Retinal pigment epithelial cell (primary cell): ENCODE data around the gene KRT79.

ENCODE experiments used
- DNase-seq: peaks from one replicate; pipeline ENCODE4 v3.0.0-alpha.2; 2010; ENCODE audit warnings: low read depth
- H3K4me3 ChIP-seq: 2 replicates; pipeline ENCODE4 v1.5.1; 2011; ENCODE audit warnings: mild to moderate bottlenecking, low read length, control low read depth, moderate library complexity
- CTCF ChIP-seq: conservative IDR thresholded peaks from 2 replicates; pipeline ENCODE4 v1.5.1; 2011; ENCODE audit warnings: low read depth, low read length, control low read depth, inconsistent platforms

KRT79 gene

GRCh38 chr12:52788192-52788875 is 45.8 kb downstream of the KRT79 start:
- TF ChIP-seq CTCF, result no peak
- DNase-seq, result no peak

GRCh38 chr12:52787324-52788191 is 46.6 kb downstream of the KRT79 start:
- no peak overlapping the region for H3K4me3 ChIP-seq
- TF ChIP-seq CTCF, result no peak
- DNase-seq, result no peak

More at GRCh38 chr12:52788192-52788875, 45.8 kb downstream of the KRT79 start:
- no peak overlapping the region for H3K4me3 ChIP-seq

- no peak overlapping the region for H3K4me3 ChIP-seq
- no peak for TF ChIP-seq CTCF
- DNase-seq, result no peak
Measured at GRCh38 chr12:52784909-52785308, 49.2 kb downstream of the KRT79 start.

- no peak overlapping the region for H3K4me3 ChIP-seq
- no peak for TF ChIP-seq CTCF
- DNase-seq, result no peak
Measured at GRCh38 chr12:52783563-52784316, 50.4 kb downstream of the KRT79 start.

GRCh38 chr12:52782502-52782901 is 51.6 kb downstream of the KRT79 start:
- no peak for DNase-seq
- no peak overlapping the region for H3K4me3 ChIP-seq
- TF ChIP-seq CTCF, result no peak

GRCh38 chr12:52781399-52782082 is 52.6 kb downstream of the KRT79 start:
- H3K4me3 ChIP-seq, result no peak overlapping the region
- no peak for TF ChIP-seq CTCF
- no peak for DNase-seq
